ENCODE data around the gene MPDU1. TPM values are rescaled to one million over a fixed set of nuclear protein-coding genes. Genes with fewer than 3 reads are reported as not detected.

The MPDU1 gene
- total and polyA plus RNA-seq, 2 of the 13 experiments (the other 11 are each of a cell fraction or from before 2014, with no cell fraction given): 112 to 167 TPM

- TF ChIP-seq, protein P1, sequence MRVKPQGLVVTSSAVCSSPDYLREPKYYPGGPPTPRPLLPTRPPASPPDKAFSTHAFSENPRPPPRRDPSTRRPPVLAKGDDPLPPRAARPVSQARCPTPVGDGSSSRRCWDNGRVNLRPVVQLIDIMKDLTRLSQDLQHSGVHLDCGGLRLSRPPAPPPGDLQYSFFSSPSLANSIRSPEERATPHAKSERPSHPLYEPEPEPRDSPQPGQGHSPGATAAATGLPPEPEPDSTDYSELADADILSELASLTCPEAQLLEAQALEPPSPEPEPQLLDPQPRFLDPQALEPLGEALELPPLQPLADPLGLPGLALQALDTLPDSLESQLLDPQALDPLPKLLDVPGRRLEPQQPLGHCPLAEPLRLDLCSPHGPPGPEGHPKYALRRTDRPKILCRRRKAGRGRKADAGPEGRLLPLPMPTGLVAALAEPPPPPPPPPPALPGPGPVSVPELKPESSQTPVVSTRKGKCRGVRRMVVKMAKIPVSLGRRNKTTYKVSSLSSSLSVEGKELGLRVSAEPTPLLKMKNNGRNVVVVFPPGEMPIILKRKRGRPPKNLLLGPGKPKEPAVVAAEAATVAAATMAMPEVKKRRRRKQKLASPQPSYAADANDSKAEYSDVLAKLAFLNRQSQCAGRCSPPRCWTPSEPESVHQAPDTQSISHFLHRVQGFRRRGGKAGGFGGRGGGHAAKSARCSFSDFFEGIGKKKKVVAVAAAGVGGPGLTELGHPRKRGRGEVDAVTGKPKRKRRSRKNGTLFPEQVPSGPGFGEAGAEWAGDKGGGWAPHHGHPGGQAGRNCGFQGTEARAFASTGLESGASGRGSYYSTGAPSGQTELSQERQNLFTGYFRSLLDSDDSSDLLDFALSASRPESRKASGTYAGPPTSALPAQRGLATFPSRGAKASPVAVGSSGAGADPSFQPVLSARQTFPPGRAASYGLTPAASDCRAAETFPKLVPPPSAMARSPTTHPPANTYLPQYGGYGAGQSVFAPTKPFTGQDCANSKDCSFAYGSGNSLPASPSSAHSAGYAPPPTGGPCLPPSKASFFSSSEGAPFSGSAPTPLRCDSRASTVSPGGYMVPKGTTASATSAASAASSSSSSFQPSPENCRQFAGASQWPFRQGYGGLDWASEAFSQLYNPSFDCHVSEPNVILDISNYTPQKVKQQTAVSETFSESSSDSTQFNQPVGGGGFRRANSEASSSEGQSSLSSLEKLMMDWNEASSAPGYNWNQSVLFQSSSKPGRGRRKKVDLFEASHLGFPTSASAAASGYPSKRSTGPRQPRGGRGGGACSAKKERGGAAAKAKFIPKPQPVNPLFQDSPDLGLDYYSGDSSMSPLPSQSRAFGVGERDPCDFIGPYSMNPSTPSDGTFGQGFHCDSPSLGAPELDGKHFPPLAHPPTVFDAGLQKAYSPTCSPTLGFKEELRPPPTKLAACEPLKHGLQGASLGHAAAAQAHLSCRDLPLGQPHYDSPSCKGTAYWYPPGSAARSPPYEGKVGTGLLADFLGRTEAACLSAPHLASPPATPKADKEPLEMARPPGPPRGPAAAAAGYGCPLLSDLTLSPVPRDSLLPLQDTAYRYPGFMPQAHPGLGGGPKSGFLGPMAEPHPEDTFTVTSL (CRISPR knock-in tag; IDR thresholded peaks at IDR 0.05; ENCODE audit: borderline replicate concordance): 0 out of 2 replicates have a peak, but pooled peaks have one; percentile 23
- no peak for TF ChIP-seq NFE2L1 (CRISPR knock-in tag; IDR thresholded peaks at IDR 0.05; ENCODE audit: borderline replicate concordance)
- TF ChIP-seq, protein P2, sequence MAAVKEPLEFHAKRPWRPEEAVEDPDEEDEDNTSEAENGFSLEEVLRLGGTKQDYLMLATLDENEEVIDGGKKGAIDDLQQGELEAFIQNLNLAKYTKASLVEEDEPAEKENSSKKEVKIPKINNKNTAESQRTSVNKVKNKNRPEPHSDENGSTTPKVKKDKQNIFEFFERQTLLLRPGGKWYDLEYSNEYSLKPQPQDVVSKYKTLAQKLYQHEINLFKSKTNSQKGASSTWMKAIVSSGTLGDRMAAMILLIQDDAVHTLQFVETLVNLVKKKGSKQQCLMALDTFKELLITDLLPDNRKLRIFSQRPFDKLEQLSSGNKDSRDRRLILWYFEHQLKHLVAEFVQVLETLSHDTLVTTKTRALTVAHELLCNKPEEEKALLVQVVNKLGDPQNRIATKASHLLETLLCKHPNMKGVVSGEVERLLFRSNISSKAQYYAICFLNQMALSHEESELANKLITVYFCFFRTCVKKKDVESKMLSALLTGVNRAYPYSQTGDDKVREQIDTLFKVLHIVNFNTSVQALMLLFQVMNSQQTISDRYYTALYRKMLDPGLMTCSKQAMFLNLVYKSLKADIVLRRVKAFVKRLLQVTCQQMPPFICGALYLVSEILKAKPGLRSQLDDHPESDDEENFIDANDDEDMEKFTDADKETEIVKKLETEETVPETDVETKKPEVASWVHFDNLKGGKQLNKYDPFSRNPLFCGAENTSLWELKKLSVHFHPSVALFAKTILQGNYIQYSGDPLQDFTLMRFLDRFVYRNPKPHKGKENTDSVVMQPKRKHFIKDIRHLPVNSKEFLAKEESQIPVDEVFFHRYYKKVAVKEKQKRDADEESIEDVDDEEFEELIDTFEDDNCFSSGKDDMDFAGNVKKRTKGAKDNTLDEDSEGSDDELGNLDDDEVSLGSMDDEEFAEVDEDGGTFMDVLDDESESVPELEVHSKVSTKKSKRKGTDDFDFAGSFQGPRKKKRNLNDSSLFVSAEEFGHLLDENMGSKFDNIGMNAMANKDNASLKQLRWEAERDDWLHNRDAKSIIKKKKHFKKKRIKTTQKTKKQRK (IDR thresholded peaks at IDR 0.05; ENCODE audit: low read length): no peak
- TF ChIP-seq POLR2AphosphoS2 (IDR thresholded peaks at IDR 0.05; ENCODE audit: low read depth, low read length): no peak
- TF ChIP-seq, protein P3, sequence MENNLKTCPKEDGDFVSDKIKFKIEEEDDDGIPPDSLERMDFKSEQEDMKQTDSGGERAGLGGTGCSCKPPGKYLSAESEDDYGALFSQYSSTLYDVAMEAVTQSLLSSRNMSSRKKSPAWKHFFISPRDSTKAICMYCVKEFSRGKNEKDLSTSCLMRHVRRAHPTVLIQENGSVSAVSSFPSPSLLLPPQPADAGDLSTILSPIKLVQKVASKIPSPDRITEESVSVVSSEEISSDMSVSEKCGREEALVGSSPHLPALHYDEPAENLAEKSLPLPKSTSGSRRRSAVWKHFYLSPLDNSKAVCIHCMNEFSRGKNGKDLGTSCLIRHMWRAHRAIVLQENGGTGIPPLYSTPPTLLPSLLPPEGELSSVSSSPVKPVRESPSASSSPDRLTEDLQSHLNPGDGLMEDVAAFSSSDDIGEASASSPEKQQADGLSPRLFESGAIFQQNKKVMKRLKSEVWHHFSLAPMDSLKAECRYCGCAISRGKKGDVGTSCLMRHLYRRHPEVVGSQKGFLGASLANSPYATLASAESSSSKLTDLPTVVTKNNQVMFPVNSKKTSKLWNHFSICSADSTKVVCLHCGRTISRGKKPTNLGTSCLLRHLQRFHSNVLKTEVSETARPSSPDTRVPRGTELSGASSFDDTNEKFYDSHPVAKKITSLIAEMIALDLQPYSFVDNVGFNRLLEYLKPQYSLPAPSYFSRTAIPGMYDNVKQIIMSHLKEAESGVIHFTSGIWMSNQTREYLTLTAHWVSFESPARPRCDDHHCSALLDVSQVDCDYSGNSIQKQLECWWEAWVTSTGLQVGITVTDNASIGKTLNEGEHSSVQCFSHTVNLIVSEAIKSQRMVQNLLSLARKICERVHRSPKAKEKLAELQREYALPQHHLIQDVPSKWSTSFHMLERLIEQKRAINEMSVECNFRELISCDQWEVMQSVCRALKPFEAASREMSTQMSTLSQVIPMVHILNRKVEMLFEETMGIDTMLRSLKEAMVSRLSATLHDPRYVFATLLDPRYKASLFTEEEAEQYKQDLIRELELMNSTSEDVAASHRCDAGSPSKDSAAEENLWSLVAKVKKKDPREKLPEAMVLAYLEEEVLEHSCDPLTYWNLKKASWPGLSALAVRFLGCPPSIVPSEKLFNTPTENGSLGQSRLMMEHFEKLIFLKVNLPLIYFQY (CRISPR knock-in tag; IDR thresholded peaks at IDR 0.05; ENCODE audit: borderline replicate concordance): no peak; the same call in 1 of the 2 replicates
- peak; percentile 30 for TF ChIP-seq MIXL1 (CRISPR knock-in tag; IDR thresholded peaks at IDR 0.05)
- TF ChIP-seq KDM4B (CRISPR knock-in tag; IDR thresholded peaks at IDR 0.05): 0 out of 2 replicates have a peak, but pooled peaks have one; percentile 13
- no peak for TF ChIP-seq ZNF577 (CRISPR knock-in tag; IDR thresholded peaks at IDR 0.05; ENCODE audit: borderline replicate concordance, low read depth)
- no peak for TF ChIP-seq NCOA1 (CRISPR knock-in tag; IDR thresholded peaks at IDR 0.05)
- no peak for TF ChIP-seq NR2F6 (IDR thresholded peaks at IDR 0.05)
- TF ChIP-seq NR2F6 (CRISPR knock-in tag; IDR thresholded peaks at IDR 0.05): no peak
- no peak for TF ChIP-seq RAD51 (IDR thresholded peaks at IDR 0.05; ENCODE audit: borderline replicate concordance)
- no peak for TF ChIP-seq NCOA5 (CRISPR knock-in tag; IDR thresholded peaks at IDR 0.05)
- TF ChIP-seq, protein P4, sequence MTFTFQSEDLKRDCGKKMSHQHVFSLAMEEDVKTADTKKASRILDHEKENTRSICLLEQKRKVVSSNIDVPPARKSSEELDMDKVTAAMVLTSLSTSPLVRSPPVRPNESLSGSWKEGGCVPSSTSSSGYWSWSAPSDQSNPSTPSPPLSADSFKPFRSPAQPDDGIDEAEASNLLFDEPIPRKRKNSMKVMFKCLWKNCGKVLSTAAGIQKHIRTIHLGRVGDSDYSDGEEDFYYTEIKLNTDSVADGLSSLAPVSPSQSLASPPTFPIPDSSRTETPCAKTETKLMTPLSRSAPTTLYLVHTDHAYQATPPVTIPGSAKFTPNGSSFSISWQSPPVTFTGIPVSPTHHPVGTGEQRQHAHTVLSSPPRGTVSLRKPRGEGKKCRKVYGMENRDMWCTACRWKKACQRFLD (CRISPR knock-in tag; IDR thresholded peaks at IDR 0.05; ENCODE audit: borderline replicate concordance): no peak
- TF ChIP-seq ZSCAN20 (CRISPR knock-in tag; IDR thresholded peaks at IDR 0.05; ENCODE audit: borderline replicate concordance): no peak
Observed at GRCh38 chr17:7583253-7584109, at the start of gene MPDU1 (continued).

All from HepG2 (cell line).